HL-60/S4 (cell line): Measurements from ENCODE around the gene HOXA3.

ENCODE experiments used
- in situ Hi-C: fragments of 300-500 bp; cut with MboI; formaldehyde crosslinking; loops from 2 replicates; pipeline ENCODE4 v1.14.3; 2022; ENCODE audit warnings: low sequenced_read_pairs

The HOXA3 gene

DNA sequence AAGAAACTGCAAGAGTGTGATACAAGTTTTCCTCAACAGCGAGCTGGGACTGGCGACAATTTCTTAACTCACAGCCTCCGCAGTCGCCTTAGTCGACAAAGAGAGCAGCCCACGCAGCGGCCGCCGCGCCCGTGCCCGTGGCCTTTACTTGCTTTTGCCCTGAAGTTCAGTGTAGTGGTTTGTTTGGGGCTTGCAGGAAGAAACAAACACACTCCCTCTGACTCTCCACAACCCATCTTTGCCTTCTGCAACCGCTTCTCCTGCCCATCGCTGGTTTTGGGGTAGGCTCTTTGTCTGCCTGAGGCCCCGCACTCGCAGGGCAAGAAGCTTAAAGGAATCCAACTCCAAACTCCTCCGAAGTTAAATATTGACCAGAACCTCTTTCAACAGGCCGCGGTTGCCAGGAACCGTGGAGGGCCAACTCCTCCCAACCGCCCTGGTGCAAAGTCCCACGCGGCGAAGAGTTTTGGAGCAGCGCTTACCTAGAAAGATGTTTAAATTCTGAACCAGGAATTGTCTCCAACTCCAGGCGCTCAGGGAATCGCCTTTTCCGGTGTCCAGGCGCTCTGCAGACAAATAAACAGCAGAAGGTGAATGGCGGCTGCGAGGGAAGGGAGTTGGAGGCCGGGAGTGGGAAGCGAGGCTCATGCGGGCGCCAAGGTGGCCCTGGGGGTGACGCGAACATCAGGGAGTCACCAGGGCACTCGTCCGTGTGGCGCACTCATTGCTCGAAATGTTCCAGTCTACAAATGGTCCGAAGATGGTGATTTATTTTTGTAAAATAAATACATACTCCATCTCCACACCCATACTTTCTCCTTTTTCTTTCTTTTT lies 30.1 kb downstream of the HOXA3 start:
- in situ Hi-C loops: no loop called here

DNA sequence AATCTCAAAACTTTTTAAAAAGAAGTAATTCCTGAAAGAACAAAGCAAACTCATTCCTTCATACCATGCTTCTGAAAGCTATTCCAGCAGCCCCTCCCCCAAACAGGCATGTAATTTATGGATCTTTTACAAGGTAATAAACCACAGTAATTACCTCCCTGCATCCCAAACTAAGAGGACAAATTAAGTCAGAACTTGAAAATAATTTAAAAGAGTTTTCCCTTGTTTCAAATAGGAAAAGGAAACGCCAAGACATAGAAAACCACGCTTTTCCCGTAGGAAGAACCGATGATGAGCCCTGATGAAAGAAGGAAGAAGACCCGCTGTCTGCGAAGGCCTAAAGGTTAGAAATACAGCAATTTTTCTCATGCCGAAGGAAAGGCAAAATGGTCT lies 30.7 kb downstream of the HOXA3 start:
- in situ Hi-C loops: no loop called here

- in situ Hi-C loops: no loop called here
Measured at GRCh38 chr7:27119412-27119911, 32.9 kb downstream of the HOXA3 start.

- in situ Hi-C loops: no loop called here
Measured at GRCh38 chr7:27118580-27118979, 33.8 kb downstream of the HOXA3 start.

- in situ Hi-C loops: no loop called here
Measured at GRCh38 chr7:27117887-27118491, 34.4 kb downstream of the HOXA3 start.

DNA sequence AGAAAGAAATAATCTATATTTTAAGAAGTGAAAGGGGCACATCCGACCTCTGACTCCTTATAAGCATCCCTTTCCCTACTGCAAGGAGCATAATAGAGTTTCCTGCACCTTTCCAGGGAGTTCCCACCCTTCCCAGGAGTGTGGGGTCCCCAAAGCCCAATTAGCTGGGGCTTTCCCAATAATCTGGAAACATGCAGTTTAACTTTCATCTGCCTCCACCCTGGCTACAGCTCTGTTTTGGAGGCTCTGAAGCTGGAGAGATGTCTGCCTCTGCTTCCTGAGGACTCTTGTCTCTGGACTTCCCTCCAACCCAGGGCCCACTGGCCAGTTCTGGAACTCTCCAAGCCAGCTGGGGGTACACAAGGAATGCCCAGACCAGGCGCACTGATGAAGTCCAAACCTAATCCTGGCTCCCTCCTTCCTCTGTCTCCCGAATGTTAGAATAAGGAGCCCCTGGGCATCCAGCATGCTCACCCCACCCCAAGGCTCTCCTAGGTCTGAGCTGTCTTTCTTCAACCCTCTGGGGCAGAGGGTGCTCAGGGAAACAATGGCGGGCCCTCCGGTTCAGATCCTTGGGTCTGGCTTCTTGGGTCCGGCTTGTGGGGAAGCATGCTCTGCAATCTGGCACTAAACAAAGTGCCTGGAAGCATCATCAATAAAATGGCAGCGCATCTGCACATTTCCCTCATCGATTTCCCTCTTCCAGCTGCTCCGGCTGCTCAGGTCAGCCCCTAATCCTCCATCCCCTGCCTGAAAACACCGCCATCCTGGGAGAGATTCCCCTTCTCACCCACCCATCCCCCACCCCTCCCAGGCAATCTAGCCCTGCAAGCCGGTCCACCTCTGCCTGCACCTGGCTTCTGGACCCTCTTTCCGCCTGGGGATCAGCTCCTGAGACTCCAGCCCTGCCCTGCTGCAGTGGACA lies 35.2 kb downstream of the HOXA3 start:
- in situ Hi-C loops: no loop called here

- in situ Hi-C loops: no loop called here
Measured at GRCh38 chr7:27116031-27116961, 36.1 kb downstream of the HOXA3 start.

- in situ Hi-C loops: no loop called here
Measured at GRCh38 chr7:27115221-27116026, 37.0 kb downstream of the HOXA3 start.

- in situ Hi-C loops: no loop called here
Measured at GRCh38 chr7:27114881-27115220, 37.5 kb downstream of the HOXA3 start.

DNA sequence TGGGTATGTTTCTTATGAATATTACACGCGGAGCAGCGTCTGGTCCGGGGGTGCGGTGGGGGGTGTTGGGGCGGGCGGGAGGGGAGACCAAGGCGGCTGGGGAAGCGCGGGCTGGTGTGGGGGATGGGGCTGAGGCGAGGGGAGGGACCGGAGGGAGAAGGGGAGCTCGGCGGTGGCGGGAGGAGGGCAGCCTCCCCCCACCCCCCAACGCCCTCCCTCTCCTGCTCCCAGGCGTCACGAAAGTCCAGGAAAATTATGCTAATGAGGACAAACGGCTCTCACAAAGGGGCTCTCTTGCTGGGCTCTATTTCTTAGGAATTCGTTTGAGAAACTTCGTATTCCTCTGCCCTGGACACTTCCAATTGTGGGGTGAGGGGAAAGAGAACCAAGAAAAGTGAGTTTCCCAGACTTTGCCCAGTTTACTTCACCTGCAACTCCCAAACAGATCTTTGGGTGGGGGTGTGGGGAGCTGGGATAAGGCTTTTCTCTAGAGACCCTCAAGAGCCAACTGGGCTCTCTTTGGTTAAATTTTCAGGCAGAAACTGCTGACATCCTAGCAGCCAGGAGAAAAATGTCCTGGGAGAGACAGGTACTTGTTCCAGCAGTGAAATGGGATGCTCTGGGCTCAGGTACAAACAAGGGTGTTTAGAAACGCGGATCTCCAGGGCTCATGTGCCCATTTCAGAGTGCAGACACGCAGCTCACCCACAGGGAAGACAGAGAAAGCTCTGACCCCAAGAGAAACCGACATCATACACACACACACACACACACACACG lies 38.2 kb downstream of the HOXA3 start:
- in situ Hi-C loops: no loop called here

GRCh38 chr7:27112955-27113949 lies 39.1 kb downstream of the HOXA3 start:
- in situ Hi-C loops: no loop called here

GRCh38 chr7:27112361-27112760 lies 40.0 kb downstream of the HOXA3 start:
- in situ Hi-C loops: no loop called here

DNA sequence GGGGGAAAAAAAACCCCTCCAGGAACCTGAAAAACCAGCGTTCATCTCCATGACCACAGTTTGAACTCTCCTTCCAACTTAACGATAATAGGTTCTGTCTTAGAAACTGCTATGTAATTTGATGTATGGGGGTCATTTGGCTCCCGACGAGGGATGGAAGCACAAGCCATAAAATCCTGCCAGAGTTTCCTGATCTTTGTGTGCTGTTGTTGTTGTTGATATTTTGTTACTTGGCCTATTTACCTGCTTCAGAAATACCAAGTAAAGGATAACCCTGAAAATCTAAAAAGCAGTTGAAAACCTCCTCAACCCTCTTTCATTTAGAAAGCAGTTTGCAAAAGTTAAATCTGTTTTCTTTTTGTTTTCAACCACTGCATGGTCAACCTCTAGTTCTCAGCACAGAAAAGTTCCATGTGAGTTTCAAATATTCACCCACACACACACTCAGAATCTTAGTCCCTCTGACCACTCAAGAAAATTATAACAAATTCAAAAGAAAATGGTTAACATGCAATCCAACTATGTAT lies 40.6 kb downstream of the HOXA3 start:
- in situ Hi-C loops: no loop called here

GRCh38 chr7:27111042-27111750 lies 41.2 kb downstream of the HOXA3 start:
- in situ Hi-C loops: no loop called here

DNA sequence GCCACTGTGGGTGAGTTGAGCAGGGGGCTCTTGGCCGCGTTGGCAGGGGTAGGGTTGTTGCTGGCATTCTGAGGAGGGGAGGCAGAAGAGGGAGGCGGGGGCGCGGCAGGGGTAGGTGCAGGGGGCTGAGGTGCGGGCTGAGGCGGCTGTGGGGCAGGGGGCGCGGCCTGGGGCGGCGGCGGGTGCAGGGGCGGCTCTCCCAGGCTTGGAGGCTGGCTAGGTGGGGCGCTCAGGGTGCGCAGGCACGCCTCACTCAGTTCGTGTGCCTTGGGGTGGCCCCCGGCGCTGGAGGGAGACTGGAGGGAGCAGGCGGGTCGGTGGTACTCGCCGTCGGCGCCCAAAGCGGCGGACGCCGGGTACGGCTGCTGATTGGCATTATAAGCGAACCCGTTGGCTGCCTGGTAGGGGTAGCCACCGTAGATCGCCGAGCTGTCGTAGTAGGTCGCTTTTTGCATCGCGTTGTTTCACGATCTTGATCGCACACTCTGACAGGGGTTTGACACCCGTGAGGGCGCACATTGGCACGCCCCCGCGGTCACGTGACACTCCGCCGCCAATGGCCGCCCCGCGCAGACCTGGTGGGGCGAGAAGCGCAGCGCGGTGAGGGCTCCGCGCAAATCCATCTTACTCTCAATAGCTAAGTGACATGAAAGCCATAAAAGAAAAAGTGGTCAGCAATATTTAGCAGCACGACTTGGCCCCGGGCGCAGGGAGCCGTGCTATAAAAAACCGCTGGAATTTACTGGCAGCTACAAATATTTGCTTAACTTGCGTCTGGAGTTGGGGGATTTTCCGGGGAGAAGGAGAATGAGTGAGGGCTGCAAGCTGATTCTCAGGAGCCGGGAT lies 42.0 kb downstream of the HOXA3 start:
- in situ Hi-C loops: no loop called here
